GM15510 (cell line): ENCODE results near the gene CADM1.

Experiments used
- POLR2A ChIP-seq: IDR thresholded peaks from 3 replicates; pipeline ENCODE4 v1.6.1; 2011; ENCODE audit warnings: borderline replicate concordance; ENCODE audit not compliant: insufficient read length; ENCODE audit errors: extremely low read depth

CADM1 gene

GRCh38 chr11:115298300-115299012, 205.8 kb downstream of the CADM1 start:
- no peak for TF ChIP-seq POLR2A

GRCh38 chr11:115297330-115297729, 206.9 kb downstream of the CADM1 start:
- no peak for TF ChIP-seq POLR2A

GRCh38 chr11:115291325-115291724, 212.9 kb downstream of the CADM1 start:
- TF ChIP-seq POLR2A = no peak

- TF ChIP-seq POLR2A = no peak
Measured at GRCh38 chr11:115290893-115291292, 213.3 kb downstream of the CADM1 start.

- TF ChIP-seq POLR2A = no peak
Measured at GRCh38 chr11:115290479-115290878, 213.7 kb downstream of the CADM1 start.

- TF ChIP-seq POLR2A = no peak
Measured at GRCh38 chr11:115287266-115287665, 216.9 kb downstream of the CADM1 start.

- no peak for TF ChIP-seq POLR2A
Measured at GRCh38 chr11:115286614-115287013, 217.6 kb downstream of the CADM1 start.

GRCh38 chr11:115284773-115285172, 219.4 kb downstream of the CADM1 start:
- no peak for TF ChIP-seq POLR2A

GRCh38 chr11:115282923-115283322, 221.3 kb downstream of the CADM1 start:
- no peak for TF ChIP-seq POLR2A

- no peak for TF ChIP-seq POLR2A
Measured at GRCh38 chr11:115280775-115281174, 223.4 kb downstream of the CADM1 start.

GRCh38 chr11:115279813-115280761, 224.1 kb downstream of the CADM1 start:
- no peak for TF ChIP-seq POLR2A

- TF ChIP-seq POLR2A = no peak
Measured at GRCh38 chr11:115276799-115277198, 227.4 kb downstream of the CADM1 start.

GRCh38 chr11:115276191-115276590, 228.0 kb downstream of the CADM1 start:
- no peak for TF ChIP-seq POLR2A

GRCh38 chr11:115275045-115275444, 229.2 kb downstream of the CADM1 start:
- TF ChIP-seq POLR2A = no peak

- no peak for TF ChIP-seq POLR2A
Measured at GRCh38 chr11:115272925-115273324, 231.3 kb downstream of the CADM1 start.

- TF ChIP-seq POLR2A = no peak
Measured at GRCh38 chr11:115271643-115272042, 232.6 kb downstream of the CADM1 start.

GRCh38 chr11:115269191-115269950, 234.8 kb downstream of the CADM1 start:
- no peak for TF ChIP-seq POLR2A
